Vagina (tissue), 2 donors: ENCODE results near the gene PRC1.

Experiments
- POLR2A ChIP-seq, 2 donors: fragments of 450-650 bp; IDR thresholded peaks; one replicate each; pipeline ENCODE4 v1.6.1; 2017; ENCODE audit warnings: antibody characterized with exemption in 2 of 2, mild to moderate bottlenecking in 2 of 2, moderate library complexity in 2 of 2
- POLR2AphosphoS5 ChIP-seq, 2 donors: sonication (generic); formaldehyde crosslinking; IDR thresholded peaks; one replicate each; pipeline ENCODE4 v1.9.0; 2017; ENCODE audit warnings: antibody characterized with exemption in 2 of 2, mild to moderate bottlenecking in 2 of 2, low read depth in 1 of 2; ENCODE audit not compliant: insufficient read depth in 1 of 2
- TF ChIP-seq, protein P1 (sequence below), 3 experiments: fragments of 450-650 bp in 2 of 3; fragments of 200-600 bp in 1 of 3; sonication (generic) in 1 of 3; IDR thresholded peaks; one replicate each; pipeline ENCODE4 v1.5.1; 2017 to 2019; ENCODE audit warnings: antibody characterized with exemption in 3 of 3, mild to moderate bottlenecking in 2 of 3, moderate library complexity in 2 of 3

DNA sequence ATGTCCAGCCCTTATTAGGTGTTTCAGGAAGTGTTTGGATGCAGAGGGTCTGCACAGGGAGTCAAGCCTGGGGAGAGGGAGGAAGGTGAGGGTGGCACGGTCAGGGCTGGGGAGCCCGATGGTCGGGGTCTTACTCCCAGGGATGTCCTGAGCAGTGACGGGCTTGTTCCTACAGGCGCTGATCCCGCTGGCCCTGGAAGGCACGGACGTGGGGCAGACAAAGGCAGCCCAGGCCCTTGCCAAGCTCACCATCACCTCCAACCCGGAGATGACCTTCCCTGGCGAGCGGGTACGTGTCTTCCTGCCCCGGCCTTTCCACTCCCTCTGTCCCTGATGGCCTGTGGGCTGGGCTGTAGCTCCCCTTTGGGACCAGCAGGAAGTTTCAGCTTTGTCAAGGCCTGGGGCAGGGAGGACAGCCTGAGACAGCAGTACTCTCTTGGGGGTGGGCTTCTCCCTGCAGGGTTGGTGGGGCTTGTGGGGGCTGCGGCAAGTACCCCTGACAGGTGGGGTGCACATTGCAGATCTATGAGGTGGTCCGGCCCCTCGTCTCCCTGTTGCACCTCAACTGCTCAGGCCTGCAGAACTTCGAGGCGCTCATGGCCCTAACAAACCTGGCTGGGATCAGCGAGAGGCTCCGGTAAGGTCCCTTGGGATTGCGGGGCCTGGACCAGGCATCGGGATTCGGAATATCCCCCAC lies 44.2 kb downstream of the PRC1 start:
- TF ChIP-seq, protein P1, sequence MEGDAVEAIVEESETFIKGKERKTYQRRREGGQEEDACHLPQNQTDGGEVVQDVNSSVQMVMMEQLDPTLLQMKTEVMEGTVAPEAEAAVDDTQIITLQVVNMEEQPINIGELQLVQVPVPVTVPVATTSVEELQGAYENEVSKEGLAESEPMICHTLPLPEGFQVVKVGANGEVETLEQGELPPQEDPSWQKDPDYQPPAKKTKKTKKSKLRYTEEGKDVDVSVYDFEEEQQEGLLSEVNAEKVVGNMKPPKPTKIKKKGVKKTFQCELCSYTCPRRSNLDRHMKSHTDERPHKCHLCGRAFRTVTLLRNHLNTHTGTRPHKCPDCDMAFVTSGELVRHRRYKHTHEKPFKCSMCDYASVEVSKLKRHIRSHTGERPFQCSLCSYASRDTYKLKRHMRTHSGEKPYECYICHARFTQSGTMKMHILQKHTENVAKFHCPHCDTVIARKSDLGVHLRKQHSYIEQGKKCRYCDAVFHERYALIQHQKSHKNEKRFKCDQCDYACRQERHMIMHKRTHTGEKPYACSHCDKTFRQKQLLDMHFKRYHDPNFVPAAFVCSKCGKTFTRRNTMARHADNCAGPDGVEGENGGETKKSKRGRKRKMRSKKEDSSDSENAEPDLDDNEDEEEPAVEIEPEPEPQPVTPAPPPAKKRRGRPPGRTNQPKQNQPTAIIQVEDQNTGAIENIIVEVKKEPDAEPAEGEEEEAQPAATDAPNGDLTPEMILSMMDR (IDR thresholded peaks at IDR 0.05) = no peak
- no peak for TF ChIP-seq POLR2A (IDR thresholded peaks at IDR 0.05)
- TF ChIP-seq POLR2AphosphoS5 (IDR thresholded peaks at IDR 0.05; ENCODE audit: insufficient read depth in 1 of 2, low read depth in 1 of 2) = no peak
